Nucleus accumbens (tissue), 56 donors: Measurements from ENCODE around the gene HOXA4.

Source experiments
- DNase-seq, 56 donors: peaks; one replicate each; lab custom pipeline; 2025; lab: John Stamatoyannopoulos, UW

Gene HOXA4

DNA sequence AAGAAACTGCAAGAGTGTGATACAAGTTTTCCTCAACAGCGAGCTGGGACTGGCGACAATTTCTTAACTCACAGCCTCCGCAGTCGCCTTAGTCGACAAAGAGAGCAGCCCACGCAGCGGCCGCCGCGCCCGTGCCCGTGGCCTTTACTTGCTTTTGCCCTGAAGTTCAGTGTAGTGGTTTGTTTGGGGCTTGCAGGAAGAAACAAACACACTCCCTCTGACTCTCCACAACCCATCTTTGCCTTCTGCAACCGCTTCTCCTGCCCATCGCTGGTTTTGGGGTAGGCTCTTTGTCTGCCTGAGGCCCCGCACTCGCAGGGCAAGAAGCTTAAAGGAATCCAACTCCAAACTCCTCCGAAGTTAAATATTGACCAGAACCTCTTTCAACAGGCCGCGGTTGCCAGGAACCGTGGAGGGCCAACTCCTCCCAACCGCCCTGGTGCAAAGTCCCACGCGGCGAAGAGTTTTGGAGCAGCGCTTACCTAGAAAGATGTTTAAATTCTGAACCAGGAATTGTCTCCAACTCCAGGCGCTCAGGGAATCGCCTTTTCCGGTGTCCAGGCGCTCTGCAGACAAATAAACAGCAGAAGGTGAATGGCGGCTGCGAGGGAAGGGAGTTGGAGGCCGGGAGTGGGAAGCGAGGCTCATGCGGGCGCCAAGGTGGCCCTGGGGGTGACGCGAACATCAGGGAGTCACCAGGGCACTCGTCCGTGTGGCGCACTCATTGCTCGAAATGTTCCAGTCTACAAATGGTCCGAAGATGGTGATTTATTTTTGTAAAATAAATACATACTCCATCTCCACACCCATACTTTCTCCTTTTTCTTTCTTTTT, 8.3 kb downstream of the HOXA4 start:
- DNase-seq: no peak

DNA sequence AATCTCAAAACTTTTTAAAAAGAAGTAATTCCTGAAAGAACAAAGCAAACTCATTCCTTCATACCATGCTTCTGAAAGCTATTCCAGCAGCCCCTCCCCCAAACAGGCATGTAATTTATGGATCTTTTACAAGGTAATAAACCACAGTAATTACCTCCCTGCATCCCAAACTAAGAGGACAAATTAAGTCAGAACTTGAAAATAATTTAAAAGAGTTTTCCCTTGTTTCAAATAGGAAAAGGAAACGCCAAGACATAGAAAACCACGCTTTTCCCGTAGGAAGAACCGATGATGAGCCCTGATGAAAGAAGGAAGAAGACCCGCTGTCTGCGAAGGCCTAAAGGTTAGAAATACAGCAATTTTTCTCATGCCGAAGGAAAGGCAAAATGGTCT, 8.9 kb downstream of the HOXA4 start:
- no peak for DNase-seq

DNA sequence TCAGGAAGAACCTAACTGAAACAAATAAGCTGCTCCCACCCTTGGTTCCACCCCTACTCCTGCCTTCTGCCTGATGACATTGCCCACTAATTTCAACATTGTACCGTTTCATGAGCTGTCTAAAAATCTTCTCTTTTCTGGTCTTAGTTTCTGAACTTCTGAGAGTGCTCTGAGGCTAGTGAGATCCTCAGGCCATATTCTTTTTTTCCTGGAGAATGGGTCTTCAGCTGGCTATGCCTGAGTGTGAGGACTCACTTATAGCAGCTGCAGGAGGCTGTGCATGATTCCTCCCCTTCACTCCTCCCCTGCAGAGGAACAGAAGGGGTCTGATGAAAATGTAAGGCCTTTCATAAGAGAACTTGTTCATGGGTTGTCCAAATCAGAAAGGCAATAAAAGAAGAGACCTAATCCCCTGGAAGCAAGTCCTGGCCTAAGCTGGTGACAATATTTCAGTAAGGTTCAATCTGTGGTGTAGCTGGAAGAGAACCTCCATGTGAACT, 11.1 kb downstream of the HOXA4 start:
- no peak for DNase-seq

- no peak for DNase-seq
These were observed 12.0 kb downstream of the HOXA4 start for GRCh38 chr7:27118580-27118979.

- no peak for DNase-seq
These were observed 12.6 kb downstream of the HOXA4 start for GRCh38 chr7:27117887-27118491.

DNA sequence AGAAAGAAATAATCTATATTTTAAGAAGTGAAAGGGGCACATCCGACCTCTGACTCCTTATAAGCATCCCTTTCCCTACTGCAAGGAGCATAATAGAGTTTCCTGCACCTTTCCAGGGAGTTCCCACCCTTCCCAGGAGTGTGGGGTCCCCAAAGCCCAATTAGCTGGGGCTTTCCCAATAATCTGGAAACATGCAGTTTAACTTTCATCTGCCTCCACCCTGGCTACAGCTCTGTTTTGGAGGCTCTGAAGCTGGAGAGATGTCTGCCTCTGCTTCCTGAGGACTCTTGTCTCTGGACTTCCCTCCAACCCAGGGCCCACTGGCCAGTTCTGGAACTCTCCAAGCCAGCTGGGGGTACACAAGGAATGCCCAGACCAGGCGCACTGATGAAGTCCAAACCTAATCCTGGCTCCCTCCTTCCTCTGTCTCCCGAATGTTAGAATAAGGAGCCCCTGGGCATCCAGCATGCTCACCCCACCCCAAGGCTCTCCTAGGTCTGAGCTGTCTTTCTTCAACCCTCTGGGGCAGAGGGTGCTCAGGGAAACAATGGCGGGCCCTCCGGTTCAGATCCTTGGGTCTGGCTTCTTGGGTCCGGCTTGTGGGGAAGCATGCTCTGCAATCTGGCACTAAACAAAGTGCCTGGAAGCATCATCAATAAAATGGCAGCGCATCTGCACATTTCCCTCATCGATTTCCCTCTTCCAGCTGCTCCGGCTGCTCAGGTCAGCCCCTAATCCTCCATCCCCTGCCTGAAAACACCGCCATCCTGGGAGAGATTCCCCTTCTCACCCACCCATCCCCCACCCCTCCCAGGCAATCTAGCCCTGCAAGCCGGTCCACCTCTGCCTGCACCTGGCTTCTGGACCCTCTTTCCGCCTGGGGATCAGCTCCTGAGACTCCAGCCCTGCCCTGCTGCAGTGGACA, 13.3 kb downstream of the HOXA4 start:
- DNase-seq: no peak

DNA sequence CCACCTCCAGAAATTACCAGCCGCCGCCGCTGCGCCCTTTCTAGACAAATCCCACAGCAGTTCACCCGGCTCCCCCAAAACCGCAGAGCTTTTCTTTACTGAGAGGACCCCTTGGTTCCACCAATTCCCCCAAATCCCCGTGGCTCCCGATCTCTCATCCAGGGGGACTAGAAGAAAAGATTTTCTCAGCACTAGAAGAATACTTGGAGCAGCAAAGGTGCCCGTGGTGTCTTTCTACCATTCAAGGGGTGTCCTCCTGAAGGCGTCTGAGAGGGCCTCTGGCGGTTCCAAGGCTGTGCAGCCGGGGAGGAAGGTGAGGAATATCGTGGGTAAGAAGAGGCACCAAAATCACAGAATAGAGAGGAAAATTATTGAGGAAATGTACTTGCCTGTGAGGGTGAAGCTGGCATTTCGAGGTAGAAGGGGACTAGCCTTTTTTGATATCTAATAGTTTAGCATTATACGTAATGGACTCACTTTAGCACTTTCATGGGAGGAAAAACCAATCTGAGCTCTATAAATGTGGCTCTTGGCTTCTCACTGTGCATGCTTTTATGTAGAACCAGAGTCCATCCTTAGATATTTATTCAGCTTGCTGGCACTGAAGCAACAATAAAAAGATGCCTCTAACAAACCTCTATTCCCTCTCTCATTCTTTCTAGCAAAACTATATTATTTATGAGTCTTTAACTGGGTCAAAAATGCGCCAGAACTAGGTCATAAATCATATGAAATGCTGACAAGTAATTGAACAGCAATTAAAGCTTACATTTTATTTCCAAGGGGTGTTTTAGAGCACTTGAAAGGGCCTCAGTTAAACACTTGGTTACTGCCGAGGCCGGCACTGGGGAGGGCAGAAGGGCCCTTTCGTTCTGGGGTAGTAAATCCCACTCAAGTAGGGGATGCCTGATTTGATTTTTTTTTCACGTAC, 14.3 kb downstream of the HOXA4 start:
- DNase-seq: no peak

DNA sequence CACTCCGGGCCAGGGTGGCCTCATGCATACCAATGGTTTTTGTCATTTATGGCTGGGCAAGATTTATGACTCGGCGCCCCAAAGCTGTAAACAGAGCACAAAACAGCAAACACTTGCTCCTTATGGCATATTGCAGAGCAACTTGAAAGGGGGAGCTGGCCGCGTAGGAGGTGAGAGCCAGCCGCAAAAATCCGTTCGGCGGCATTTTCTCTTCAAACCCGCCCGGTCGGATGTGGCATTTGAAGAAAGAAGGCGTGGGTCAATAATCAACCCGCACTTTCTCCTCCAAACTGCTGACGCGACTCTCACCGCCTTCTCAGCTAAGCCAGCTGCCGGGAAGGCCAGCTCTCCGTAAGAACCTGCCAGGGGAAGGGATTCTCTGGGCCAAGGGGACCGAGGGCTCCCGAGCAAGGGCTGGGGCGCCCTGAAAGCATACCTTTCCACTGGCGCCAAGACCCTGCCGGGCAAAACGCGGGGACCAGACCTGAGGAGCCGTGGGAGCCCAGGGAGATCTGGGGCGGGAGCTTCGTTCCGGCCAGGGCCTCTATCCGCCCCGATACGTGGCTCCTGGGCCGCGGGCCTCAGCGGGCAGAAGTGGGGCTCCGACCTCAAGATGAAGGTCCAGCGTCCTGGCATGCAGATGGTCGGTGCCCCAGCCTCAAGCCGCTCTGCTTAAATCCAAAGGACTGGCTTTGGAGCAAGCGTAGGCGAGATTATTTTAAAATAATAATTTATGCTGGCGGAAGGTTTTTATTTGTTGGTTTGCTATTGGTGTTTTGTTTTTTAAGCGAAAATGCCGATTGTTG, 15.1 kb downstream of the HOXA4 start:
- no peak for DNase-seq

- DNase-seq: no peak
These were observed 15.7 kb downstream of the HOXA4 start for GRCh38 chr7:27114881-27115220.

- DNase-seq: no peak
These were observed 16.4 kb downstream of the HOXA4 start for GRCh38 chr7:27113991-27114769.

GRCh38 chr7:27112955-27113949, 17.3 kb downstream of the HOXA4 start:
- DNase-seq: no peak

- DNase-seq: no peak
These were observed 18.2 kb downstream of the HOXA4 start for GRCh38 chr7:27112361-27112760.

- DNase-seq: no peak
These were observed 18.7 kb downstream of the HOXA4 start for GRCh38 chr7:27111751-27112277.

- DNase-seq: no peak
These were observed 19.4 kb downstream of the HOXA4 start for GRCh38 chr7:27111042-27111750.

- no peak for DNase-seq
These were observed 20.1 kb downstream of the HOXA4 start for GRCh38 chr7:27110186-27111031.
